Breast epithelium (tissue), 4 donors: ENCODE results near the gene SLC5A2. TPM values are rescaled to one million over a fixed set of nuclear protein-coding genes. Genes with fewer than 3 reads are reported as not detected.
A peak's percentile ranks its signal among the peaks of the same experiment; 100 is the strongest.

Experiments used
- DNase-seq, 2 donors: peaks; one replicate each; pipeline ENCODE4 v3.0.0-alpha.2; 2019; ENCODE audit warnings: low spot score in 2 of 2
- H3K27ac ChIP-seq, 2 donors: fragments of 200-600 bp; sonication (generic) in 1 of 2; one replicate each; pipeline ENCODE4 v1.5.1; 2016 to 2019; ENCODE audit warnings: mild to moderate bottlenecking in 1 of 2
- H3K27me3 ChIP-seq, 2 donors: fragments of 200-600 bp; sonication (generic) in 1 of 2; one replicate each; pipeline versions ENCODE4 v1.5.1 to v1.6.0; 2017 to 2019; ENCODE audit warnings: control low read depth in 1 of 2, mild to moderate bottlenecking in 1 of 2
- H3K36me3 ChIP-seq: fragments of 200-600 bp; one replicate; pipeline ENCODE4 v1.5.1; 2019
- H3K4me1 ChIP-seq, 2 donors: fragments of 200-600 bp; sonication (generic); one replicate each; pipeline ENCODE4 v1.5.1; 2016 to 2019; ENCODE audit warnings: control low read depth in 1 of 2
- H3K4me3 ChIP-seq, 3 donors: fragments of 200-600 bp; sonication (generic); 1 replicate in 2 of 3; 2 replicates in 1 of 3; pipeline ENCODE4 v1.5.1; 2016 to 2019; ENCODE audit warnings: mild to moderate bottlenecking in 3 of 3, moderate library complexity in 2 of 3
- H3K9me3 ChIP-seq, 2 donors: fragments of 200-600 bp; sonication (generic) in 1 of 2; one replicate each; pipeline ENCODE4 v1.5.1; 2016 to 2019; ENCODE audit warnings: control low read depth in 1 of 2
- POLR2A ChIP-seq: fragments of 450-650 bp; IDR thresholded peaks from one replicate; pipeline ENCODE4 v1.6.1; 2016; ENCODE audit warnings: antibody characterized with exemption, mild to moderate bottlenecking, moderate library complexity
- POLR2AphosphoS5 ChIP-seq, 3 donors: sonication (generic); formaldehyde crosslinking; IDR thresholded peaks; one replicate each; pipeline ENCODE4 v1.6.1; 2017; ENCODE audit warnings: antibody characterized with exemption in 3 of 3
- intact Hi-C: fragments of 100-400 bp; cut with DNase I; formaldehyde crosslinking; loops from one replicate; pipeline ENCODE4 v1.15.1; 2023; ENCODE audit warnings: low total_unique reads
- total RNA-seq, 3 donors: library from RNA; depleted of rRNA; stranded (reverse); fragments of >200 nt; gene quantifications; one replicate each; pipeline ENCODE4 v1.1.0, GENCODE V29; 2016
- TF ChIP-seq, protein P1 (sequence below), 3 donors: fragments of 450-650 bp; IDR thresholded peaks; one replicate each; pipeline ENCODE4 v1.5.1; 2016 to 2017; ENCODE audit warnings: antibody characterized with exemption in 3 of 3, mild to moderate bottlenecking in 3 of 3, moderate library complexity in 3 of 3

Gene SLC5A2
- total RNA-seq, 3 donors from 2014 or later: 0.44 to 0.98 TPM; not detected in 1

DNA sequence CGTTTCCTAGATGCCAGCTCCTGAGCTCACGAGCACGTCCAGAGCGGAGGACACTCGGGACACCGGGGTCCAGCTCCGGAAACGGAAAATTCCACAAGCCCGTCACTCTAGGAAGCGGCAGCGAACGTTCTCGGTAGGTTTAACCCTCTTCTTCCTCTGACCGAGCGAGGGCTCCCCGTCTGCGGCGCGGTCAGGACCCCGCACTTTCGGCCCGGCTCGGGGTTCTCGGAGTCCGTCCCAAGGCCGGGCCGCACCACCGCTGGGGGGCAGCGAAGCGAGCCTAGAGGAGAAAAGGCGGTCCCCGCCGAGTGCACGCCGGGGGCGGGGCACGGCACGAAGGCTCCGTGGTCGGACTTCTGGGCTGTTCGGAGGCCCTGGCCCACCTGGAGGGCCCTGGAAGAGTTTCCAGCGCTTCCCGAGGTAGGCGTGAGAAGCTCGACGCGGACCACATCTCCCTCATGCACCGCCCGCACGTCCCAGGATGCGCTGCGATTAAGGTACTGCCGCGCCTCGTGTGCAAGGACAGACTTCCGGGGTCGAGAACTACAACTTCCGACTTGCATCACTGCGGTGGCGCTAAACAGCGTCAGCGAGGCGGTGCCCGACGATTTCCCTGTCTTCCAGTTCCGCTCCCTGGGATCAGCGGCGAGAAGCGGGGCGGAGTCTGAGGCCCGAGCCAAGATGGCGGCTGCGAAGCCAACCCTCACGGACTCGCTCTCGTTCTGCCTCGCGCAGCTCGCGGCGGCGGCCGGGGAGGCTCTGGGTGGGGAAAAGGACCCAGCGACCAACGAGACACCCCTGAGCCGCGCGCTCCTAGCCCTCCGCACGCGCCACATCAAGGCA, 23.9 kb upstream of the SLC5A2 start, which contains the start of gene ARMC5:
Gene ARMC5, plus strand, starts transcription at position 658 of the 843 bp plus-strand sequence. Its CDS starts 24 bp downstream, at position 682.
- Histone ChIP-seq H3K36me3 (no peaks in the 10 kb centered on the region), H3K4me1 (peaks cover 5 to 12% of the 10 kb centered on the region in 2 donors), H3K4me3 (peak within 1 kb of the TSS; percentile 81 to 88 (median 83)), H3K9me3 (no peaks in the 10 kb centered on the region), H3K27ac (peak within 1 kb of the TSS; percentile 99 to 100), H3K27me3 (no peaks in the 10 kb centered on the region)
- TF ChIP-seq, protein P1, sequence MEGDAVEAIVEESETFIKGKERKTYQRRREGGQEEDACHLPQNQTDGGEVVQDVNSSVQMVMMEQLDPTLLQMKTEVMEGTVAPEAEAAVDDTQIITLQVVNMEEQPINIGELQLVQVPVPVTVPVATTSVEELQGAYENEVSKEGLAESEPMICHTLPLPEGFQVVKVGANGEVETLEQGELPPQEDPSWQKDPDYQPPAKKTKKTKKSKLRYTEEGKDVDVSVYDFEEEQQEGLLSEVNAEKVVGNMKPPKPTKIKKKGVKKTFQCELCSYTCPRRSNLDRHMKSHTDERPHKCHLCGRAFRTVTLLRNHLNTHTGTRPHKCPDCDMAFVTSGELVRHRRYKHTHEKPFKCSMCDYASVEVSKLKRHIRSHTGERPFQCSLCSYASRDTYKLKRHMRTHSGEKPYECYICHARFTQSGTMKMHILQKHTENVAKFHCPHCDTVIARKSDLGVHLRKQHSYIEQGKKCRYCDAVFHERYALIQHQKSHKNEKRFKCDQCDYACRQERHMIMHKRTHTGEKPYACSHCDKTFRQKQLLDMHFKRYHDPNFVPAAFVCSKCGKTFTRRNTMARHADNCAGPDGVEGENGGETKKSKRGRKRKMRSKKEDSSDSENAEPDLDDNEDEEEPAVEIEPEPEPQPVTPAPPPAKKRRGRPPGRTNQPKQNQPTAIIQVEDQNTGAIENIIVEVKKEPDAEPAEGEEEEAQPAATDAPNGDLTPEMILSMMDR (IDR thresholded peaks at IDR 0.05): peak; percentile 17 to 36 (median 31)
- TF ChIP-seq POLR2A (peak; percentile 42), POLR2AphosphoS5 (IDR thresholded peaks at IDR 0.05) (peak; percentile 95 to 96 (median 95))
- peak; percentile 97 for DNase-seq
- intact Hi-C loops: no loop called here

DNA sequence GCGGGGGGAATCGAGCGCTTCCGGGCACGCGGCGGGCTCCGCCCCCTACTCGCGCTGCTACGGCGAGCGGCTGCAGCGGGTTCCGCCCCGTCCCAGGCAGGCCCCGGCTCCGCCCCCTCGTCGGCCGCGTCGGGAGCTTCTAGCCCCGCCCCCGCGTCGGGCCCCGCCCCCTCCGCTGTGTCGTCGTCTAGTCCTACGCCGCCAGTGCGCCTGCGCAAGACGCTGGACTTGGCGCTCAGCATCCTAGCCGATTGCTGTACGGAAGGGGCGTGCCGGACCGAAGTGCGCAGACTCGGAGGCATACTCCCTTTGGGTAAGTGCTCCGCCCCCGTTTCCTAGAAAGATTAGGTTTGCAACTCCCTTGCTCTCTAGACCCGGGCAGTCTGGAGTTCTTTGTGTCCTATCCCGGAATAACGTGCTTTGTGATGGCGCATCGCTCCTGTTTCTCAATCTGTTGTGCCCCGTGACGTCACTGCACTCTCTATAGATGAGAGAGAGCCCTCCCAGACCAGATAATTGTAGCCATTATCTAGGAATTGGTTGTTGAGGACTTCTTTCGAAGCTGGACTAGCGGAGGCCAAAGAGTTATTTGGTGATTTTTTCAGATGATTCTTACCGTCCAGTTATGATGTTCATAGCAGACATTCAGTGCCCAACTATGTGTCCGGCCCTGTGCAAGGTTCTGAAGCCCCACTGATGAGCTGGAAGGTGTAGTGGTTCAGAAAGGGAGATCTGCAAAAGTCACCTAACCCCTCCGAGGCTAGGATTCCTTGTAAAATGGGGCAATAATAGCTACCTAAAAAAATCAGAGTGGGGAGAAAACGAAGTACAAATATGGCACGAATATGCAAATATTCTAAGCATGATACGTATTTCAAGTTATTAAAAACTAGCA, 23.0 kb upstream of the SLC5A2 start:
- Histone ChIP-seq H3K9me3 (no peaks in the 10 kb centered on the region), H3K4me3 (peak overlapping the region; percentile 81 to 88 (median 83)), H3K27ac (peak overlapping the region; percentile 99 to 100), H3K36me3 (no peaks in the 10 kb centered on the region), H3K27me3 (no peaks in the 10 kb centered on the region), H3K4me1 (peaks cover 5 to 12% of the 10 kb centered on the region in 2 donors)
- intact Hi-C loops: no loop called here
- TF ChIP-seq, protein P1 (IDR thresholded peaks at IDR 0.05): no peak
- TF ChIP-seq POLR2A (no peak), POLR2AphosphoS5 (IDR thresholded peaks at IDR 0.05) (peak in 2 of 3 donors; percentile 10 to 16)
- peak; percentile 100 for DNase-seq

DNA sequence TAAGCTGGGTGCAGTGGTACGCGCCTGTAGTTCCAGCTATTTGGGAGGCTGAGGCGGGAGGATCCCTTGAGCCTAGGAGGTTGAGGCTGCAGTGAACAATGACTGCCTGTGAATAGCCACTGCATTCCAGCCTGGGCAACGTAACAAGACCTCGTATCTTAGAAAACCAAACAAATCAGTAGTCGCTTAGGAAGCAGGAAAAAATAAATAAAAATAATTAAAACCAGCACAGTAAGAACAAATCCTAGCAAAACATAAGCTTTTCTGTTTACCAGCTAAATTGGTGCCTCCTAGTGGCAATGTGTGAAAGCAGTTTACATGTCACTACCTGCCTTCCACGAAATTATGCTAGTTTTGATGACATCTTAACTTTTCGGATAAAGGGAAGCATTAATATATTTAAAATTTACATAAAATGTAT, 22.3 kb upstream of the SLC5A2 start:
- Histone ChIP-seq H3K4me3 (peak overlapping the region in 2 of 3 donors; percentile 81 to 88), H3K36me3 (no peaks in the 10 kb centered on the region), H3K9me3 (no peaks in the 10 kb centered on the region), H3K4me1 (peaks cover 5 to 12% of the 10 kb centered on the region in 2 donors), H3K27me3 (no peaks in the 10 kb centered on the region), H3K27ac (peak overlapping the region in 1 of 2 donors; percentile 99)
- no peak for DNase-seq
- TF ChIP-seq POLR2A: no peak
- TF ChIP-seq, protein P1 (IDR thresholded peaks at IDR 0.05): peak in 2 of 3 donors; percentile 38 to 44
- intact Hi-C loops: no loop called here

DNA sequence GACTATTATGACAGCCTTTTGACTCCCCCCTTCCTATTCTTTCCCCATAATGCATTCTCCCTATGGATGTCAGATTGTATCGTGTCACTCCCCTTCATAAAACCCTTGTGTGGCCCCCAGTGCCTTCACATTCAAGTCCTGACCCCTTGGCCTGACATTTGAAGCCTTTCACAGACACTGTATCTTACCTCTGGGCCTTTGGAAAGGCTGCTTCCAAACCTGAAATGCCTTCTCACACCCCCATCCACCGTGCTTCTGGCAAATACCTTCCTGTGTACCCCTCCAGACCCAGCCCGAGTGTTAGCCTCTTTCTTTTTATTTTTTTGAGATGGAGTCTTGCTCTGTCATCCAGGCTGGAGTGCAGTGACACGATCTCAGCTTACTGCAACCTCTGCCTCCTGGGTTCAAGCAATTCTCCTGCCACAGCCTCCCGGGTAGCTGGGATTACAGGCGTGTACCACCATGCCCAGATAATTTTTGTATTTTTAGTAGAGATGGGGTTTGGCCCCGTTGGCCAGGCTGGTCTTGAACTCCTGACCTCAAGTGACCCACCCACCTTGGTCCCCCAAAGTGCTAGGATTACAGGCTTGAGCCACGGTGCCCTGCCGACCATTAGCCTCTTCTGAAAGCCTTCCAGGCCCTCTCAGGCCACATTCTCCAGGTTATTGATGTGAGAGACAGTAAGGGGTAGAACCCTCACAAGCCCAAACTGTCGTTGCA, 21.6 kb upstream of the SLC5A2 start:
- H3K27me3 ChIP-seq: no peaks in the 10 kb centered on the region
- no peak overlapping the region for H3K4me3 ChIP-seq
- H3K27ac ChIP-seq: no peak overlapping the region
- intact Hi-C loops: no loop called here
- peaks cover 5 to 12% of the 10 kb centered on the region in 2 donors for H3K4me1 ChIP-seq
- peak; percentile 4 for TF ChIP-seq POLR2A
- TF ChIP-seq, protein P1 (IDR thresholded peaks at IDR 0.05): no peak
- H3K9me3 ChIP-seq: no peaks in the 10 kb centered on the region
- no peaks in the 10 kb centered on the region for H3K36me3 ChIP-seq
- DNase-seq: no peak
